NOMO-1 treated with dmso at 0.1 percent for 144 hours (cell line): Measurements from ENCODE around the gene RNF224.
"Not testable (repeated sequence)": the region's sequence is repeated elsewhere in the genome, so short reads cannot be mapped to it uniquely, and the experiment has no call there.

ENCODE experiments used
- DNase-seq: peaks from one replicate; lab custom pipeline; 2025; ENCODE audit not compliant: unreplicated experiment; lab: John Stamatoyannopoulos, UW

RNF224 gene

DNA sequence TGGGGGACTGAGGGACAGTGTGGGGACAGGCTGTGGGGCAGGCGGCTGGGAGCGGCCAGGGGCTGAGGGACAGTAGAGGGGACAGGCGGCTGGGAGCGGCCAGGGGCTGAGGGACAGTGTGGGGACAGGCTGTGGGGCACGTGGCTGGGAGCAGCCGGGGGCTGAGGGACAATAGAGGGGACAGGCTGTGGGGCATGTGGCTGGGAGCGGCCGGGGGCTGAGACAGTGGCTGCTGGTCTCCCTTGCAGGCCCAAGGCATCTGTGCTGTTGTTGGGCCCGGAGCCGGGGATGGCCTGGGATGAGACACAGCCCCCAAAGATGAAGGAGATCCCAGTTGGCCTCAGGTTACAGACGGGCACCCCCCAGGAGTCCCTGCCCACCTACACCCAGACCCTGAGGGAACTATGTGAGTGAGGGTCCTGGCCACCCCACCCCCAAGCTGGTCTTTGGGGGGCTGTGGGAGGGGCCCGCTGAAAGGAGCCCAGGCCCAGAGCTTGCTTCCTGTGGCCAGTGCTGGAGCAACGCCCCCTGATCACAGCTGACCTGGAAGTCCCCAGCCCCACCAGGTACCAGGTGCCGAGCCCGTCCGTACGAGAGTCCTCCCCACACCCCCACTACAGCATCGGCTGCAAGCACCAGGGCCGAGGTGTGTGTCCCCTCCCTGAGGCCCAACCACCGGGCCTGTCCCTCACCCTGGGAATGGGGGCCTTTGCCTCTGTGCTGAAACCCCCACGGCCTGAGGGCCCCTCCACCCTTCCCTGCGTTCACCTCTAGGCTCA lies 24.4 kb downstream of the RNF224 start:
- no peak for DNase-seq

DNA sequence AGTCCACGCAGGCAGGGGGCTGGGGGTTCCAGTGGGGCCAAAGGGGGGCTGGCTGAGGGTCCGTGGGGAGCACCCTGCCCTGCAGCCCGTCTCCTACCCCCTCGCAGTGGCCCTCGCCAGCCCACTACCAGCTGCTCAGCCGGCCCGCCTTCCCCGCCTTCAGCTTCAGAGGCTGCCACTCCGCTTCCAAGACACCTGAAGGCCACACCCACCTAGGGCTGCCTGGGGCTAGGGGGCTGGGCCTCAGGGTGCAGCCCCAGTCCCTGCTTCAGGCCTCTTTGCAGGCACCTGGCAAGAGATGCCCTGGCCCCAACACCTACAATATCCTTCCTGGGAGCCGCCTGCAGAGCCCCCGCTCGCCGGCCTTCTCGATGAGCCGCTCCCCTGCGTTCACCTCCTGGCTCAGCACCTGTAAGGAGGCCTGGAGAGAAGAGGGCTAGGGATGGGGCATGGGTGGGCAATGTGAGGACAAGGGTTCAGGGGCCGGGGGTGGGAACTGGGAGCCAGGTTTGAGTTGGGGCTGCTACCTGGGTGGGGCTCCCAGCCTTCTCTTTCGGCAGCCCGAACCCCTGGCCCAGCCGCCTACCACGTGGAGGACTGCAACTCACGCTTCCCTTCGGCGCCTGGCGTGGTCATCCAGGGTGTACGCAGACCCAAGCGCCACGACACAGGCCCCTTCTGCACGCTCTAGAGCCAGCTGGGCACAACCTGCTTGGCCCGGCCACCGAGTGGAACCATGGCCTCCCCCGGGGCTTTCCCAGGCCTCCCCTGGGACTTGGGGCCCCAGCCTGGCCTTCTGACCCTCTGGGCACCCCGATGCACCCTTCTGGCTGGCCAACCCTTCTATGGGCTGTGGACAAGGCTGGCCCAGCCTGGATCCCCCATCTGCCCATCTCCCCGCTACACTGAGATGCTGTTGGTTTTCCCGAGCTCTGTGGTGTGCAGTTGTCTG lies 25.5 kb downstream of the RNF224 start:
- no peak for DNase-seq

DNA sequence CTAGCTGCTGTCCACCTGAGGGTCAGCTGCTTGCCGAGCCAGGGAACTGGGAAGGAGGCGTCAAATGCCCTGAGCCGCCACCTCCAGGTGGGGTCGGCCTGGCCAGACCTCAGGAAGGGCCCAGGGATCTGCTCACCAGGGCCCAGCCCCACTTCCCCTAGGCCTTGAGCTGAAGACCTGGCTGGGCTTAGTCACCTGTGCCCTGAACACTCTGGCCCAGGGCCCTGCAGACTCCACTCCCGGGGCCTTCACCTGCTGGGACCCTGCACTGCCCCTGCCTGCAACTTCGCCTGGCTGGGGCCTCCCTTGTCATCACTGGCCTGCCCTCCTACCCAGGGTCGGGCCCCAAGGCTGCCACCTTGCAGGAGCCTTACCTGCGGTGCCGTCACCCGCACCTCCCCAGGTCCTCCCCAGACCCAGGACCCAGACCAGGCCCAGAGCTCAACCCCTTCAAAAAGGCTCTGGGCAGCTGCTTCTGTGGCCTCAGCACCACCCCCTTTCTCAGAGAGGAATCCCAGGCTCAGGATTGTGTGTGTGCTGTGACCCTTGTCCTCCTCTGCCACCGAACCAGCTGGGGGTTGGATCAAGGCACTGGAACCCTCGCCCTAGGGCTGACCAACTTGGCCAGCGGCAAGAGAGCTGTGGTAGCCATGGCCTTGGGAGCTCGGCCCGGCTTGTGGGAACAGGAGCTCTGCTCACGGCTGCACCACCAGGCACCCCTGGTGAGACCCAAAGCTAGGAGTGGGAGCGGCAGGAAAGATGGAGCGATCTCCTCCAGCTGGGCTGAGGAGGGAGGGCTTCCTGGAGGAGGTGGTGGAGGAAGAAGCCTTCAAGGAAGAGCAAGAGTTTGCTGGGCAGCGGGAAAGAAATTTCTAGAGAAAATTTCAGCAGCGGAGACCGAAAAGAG lies 26.7 kb downstream of the RNF224 start:
- DNase-seq: no peak

DNA sequence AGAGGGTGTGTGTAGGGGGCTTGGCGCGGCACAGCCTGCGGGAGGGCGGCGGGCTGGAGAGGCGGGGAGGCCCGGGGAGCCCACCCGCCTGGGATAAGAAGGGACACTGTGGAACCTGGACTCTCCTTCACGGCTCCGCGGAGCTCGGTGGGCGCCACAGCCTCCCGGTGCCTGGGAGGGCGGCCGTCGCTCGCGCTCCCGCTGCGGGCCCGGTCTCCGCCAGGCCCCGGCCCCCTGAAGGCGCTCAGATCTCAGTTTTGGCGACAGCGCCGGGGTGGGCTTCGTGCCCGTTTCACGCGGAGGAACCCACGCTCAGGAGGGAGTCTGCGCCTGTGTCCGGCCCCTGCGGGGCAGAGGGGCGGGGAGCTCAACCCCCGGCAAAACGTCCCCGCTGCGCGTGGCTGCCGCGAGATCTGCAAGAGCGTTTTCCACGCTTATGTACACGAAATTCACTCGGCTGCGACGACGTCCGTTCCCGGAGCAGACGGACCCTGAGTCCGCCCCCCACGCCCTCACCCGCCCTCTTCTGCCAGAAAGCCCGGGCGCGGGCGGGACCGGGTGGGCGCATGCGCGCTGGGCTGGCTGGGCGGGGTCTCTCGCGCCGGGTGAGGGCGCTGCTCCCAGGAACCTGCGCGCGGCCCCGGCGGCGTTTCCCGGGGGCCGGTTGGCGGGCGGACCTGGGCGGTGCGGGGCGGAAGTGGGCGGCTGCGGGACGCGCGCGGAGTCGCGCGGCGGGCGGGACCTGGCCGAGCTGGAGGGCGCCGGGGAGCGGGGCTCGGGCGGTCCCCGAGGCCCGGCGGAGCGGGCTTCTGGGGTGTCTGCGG lies 27.5 kb downstream of the RNF224 start, which contains the start of gene NELFB:
Gene NELFB (plus strand): TSS at position 704 of the 824 bp plus-strand sequence.
- DNase-seq: peak; percentile 90

DNA sequence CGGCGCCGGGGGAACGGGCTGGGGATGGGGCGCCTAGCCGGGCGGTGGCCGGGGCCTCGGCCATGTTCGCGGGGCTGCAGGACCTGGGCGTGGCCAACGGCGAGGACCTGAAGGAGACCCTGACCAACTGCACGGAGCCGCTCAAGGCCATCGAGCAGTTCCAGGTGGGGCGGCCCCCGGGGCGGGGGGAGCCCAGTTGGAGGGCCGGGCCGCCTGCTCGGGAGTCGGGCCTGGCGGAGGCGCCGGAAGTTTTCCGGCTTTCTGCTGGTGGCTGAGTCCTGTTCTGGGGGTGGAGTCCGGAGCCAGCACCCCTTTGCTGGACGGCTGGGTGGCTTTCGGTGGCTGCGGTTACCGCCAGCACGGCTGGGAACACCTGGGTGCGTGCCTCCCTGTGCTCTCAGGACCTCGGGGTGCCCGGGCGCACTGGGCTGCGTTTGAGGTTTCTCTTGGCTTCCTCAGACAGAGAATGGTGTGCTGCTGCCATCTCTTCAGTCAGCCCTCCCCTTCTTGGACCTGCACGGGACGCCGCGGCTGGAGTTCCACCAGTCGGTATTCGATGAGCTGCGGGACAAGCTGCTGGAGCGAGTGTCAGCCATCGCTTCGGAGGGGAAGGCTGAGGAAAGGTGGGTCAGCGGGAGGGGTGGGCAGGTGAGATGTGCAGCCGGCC lies 28.3 kb downstream of the RNF224 start:
- no peak for DNase-seq

DNA sequence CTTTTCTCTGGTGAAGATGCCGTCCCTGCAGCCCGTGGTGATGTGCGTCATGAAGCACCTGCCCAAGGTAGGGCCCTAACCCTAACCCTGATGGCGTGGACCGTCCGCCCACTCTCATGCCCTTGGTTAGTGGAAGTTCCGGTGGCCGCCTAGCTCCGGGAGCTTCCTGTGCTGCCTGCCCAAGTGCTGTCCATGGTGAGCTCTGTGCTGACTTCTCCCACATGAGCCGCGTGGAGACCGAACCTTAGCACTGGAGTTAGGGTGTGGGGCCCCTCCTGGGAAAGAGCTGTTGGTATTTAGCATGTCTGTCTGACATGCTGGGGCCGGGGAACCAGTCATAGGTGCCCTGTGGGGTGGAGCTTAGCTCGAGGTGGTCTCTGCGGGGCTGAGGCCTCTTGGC lies 29.1 kb downstream of the RNF224 start:
- no peak for DNase-seq

DNA sequence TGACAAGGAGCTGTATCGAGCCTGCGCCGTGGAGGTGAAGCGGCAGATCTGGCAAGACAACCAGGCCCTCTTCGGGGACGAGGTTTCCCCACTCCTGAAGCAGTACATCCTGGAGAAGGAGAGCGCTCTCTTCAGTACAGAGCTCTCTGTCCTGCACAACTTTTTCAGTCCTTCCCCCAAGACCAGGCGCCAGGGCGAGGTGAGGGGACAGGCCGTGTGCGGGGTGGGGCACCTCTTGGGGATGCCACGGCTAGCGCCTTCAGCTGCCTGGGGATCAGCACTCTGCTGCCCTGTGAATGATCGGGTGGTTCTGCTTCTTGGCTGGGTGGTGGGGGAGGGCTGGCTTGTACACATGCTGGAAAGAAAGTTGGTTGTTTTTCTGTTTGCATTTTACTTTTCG lies 29.6 kb downstream of the RNF224 start:
- DNase-seq: no peak

DNA sequence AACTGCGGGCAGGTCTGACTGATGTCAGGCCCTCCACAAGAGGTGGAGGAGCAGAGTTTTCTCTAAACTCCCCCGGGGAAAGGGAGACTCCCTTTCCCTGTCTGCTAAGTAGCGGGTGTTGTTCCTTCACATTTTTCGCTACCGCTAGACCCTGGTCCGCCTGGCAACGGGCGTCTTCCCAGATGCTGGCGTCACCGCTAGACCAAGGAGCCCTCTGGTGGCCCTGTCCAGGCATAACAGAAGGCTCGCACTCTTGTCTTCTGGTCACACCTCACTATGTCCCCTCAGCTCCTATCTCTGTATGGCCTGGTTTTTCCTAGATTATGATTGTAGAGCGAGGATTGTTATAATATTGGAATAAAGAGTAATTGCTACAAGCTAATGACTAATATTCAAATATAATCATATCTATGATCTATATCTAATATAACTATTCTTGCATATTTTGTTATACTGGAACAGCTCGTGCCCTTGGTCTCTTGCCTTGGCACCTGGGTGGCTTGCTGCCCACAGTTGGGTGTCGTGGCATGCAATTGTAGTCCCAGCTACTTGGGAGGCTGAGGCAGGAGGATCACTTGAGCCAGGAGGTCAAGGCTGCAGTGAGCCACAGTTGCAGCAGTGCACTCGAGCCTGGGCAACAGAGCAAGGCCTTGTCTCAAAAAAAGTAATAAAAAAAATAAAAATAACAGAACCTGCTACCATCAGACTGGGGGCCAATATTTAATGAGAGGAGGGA lies 35.0 kb downstream of the RNF224 start:
- DNase-seq: not testable (repeated sequence)

DNA sequence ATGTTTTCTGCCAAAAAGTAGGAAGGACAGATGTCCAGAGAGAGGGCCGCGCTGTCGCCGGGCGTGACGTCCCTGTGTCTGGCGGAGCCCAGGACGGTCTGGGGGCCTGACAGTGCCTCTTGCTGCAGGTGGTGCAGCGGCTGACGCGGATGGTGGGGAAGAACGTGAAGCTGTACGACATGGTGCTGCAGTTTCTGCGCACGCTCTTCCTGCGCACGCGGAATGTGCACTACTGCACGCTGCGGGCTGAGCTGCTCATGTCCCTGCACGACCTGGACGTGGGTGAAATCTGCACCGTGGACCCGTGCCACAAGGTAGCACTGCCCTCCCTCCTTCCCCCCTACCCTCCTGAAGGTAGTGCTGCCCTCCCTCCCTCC lies 35.6 kb downstream of the RNF224 start:
- DNase-seq: no peak

DNA sequence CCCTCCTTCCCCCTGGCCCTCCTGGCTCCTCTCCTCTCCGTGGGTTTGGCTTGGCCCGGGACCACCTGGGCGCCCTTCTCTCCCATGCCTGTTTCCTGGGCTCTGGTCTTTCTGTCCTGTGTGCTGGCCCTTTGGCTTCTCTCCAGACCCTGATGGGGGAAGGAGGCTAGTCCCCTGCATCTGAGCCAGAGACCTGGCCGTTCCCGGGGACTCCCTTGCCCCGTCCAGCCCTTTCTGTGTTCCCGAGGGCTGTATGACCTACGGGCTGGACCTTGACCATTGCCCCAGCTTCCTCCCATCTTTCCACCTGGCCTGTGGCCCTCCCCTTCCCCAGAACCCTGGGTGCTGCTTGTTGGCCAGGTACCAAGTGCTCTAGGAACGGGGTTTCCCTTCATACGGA lies 36.2 kb downstream of the RNF224 start:
- DNase-seq: no peak

DNA sequence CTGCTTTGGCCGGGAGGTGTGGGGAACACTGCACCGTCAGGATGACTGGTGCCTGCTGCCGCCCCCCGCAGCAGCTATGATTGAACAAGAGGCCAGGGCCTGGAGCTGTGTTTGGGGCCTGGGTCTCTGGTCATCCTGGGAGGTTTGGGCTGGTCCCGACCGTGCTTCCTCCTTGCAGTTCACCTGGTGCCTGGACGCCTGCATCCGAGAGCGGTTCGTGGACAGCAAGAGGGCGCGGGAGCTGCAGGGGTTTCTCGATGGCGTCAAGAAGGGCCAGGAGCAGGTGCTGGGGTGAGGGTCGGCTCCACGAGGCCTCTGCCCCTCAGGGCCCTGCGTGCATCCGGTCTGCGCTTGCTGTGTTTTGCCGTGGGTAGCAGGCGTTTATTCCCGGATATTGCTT lies 36.8 kb downstream of the RNF224 start:
- DNase-seq: no peak

DNA sequence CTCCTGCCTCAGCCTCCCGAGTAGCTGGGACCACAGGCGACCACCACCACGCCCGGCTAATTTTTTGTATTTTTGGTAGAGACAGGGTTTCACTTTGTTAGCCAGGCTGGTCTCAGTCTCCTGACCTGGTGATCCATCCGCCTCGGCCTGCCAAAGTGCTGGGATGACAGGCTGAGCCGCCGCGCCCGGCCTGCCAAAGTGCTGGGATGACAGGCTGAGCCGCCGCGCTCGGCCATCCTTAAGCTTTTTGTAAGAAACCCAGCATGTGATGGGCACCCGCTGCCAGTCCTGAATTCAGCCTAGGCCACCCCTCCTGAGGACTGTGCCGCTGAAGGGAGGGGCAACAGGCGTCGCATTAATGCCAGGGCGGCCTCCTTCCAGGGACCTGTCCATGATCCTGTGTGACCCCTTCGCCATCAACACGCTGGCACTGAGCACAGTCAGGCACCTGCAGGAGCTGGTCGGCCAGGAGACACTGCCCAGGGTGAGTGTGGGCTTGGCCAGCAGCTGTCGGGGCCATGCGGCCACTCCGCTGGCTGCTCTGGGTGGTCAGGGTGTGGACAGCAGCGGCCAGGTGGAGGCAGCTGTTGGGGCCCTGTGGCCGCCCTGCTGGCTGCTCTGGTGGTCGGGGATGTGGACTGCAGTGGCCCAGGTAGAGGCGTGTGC lies 38.3 kb downstream of the RNF224 start:
- DNase-seq: no peak

DNA sequence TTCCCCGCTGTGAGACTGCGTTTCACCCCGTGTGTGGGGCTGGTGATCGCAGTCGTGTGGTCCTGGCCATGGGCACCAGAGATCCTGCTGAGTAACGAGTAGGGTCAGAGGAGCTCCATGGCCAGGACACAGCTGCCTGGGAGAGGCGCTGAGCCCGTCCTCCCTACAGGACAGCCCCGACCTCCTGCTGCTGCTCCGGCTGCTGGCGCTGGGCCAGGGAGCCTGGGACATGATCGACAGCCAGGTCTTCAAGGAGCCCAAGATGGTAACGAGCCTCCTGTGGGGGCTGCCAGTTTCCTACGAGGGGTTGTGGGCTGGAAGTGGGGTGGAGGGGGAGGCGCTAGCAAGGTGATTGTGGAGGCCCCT lies 38.8 kb downstream of the RNF224 start:
- DNase-seq: no peak

DNA sequence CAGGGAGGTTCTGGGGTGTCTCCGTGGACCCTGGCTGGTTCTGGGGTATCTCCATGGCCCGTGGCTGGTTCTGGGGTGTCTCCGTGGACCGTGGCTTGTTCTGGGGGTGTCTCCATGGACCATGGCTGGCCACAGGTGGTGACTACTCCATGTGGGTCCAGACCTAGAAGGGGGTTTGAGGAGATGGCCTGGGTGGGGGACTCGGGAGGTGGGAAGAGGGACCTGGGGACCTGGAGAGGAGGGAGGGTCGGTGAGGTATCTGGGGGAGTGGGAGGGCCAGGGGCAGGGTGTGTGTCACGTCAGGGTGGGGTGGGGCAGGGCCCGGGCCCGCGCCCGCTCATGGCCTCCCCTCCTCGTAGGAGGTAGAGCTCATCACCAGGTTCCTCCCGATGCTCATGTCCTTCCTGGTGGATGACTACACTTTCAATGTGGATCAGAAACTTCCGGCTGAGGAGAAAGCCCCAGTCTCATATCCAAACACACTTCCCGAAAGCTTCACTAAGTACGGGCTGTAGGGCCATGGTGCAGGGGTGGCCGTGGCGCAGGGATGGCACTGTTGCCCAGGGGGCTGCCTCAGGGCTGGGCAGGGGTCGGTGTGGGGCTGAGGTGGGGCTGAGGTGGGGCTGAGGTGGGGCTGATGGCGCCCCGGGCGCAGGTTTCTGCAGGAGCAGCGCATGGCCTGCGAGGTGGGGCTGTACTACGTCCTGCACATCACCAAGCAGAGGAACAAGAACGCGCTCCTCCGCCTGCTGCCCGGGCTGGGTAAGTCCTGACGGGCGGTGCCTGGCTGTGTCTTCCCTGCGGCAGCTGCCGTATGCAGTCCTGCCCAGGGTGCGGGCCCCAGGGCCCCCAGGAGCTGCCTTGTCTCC lies 39.5 kb downstream of the RNF224 start:
- no peak for DNase-seq

DNA sequence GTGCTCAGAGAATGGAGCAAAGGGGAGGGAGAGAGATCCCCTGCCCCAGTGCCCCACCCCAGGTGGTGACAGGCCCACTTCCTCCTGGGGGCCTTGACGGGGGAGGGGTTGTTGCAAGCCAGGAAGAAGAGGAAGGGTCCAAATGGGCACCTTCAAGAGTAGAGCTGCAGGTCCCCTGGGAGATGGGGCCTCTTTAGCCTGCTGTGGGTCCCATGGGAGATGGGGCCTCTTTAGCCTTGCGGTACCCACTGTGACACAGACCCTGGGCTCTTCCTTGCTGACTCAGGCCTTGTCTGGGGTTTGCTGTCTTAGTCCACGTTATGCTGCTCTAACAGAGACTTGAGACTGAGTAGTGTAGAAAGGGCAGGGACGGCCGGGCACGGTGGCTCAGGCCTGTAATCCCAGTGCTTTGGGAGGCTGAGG lies 40.6 kb downstream of the RNF224 start:
- no peak for DNase-seq

DNA sequence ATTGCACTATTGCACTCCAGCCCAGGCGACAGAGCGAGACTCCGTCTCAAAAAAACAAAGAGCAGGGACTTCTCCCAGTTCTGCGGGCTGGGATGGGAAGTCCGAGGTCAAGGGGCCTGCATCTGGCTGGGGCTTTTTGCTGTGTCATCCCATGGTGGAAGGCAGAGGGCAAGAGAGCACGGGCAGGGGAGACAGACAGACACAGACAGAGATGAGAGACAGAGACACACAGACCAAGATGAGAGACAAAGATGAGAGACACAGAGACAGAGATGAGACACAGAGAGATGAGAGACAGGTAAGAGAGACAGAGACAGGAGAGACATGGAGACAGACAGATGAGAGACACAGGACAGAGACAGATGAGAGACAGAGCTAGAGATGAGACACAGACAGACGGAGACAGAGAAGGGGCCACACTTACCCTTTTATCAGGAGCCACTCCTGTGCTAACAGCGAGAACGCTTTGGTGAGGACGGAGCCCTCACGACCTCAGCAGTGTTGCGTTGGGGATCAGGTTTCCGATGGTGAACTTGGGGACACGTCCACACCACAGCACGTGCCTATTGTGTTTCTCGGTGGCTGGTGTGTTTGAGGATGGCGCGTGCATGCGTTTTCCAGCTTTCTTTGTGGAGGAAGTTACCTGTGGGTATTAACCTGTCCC lies 41.4 kb downstream of the RNF224 start:
- no peak for DNase-seq

DNA sequence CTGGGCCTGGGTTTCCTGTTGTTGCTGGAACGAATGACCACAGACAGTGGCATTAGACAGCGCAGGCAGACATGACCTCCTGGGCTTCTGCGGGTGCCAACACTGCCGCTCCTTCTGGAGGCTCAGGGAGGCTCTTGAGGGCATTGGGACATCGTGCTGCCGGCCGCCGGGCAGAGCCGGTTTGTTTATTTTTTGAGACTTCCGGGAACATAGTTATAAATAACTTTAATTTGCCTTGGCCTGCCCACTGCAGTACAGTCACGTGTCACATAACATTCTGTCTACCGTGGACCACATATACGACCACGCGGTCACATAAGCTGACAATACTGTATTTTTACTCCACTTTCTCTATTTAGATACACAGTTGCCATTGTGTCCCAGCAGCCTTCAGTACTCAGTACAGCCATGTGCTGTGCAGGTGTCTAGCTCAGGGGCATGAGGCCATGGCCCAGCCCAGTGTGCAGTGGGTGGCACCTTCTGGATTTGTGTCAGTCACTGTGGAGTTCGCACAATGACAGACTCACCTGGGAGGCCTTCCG lies 42.0 kb downstream of the RNF224 start:
- peak; percentile 87 for DNase-seq
